ENCODE data around the gene RAET1E.
"Not testable (repeated sequence)": the region's sequence is repeated elsewhere in the genome, so short reads cannot be mapped to it uniquely, and the experiment has no call there.

RAET1E gene

GRCh38 chr6:149863698-149864577, 34.0 kb downstream of the RAET1E start, which contains the start of gene LRP11:
TSS of gene LRP11 (minus strand) at chr6:149864359. CDS start at chr6:149864020, 339 bp downstream.
- Histone ChIP-seq H3K4me3 (ENCODE audit: insufficient read depth, low read depth, low read length, poor library complexity, severe bottlenecking) (peak within 1 kb of the TSS; percentile 80), H3K4me1 (ENCODE audit: control insufficient read depth, insufficient read depth, low read length, poor library complexity, severe bottlenecking) (peaks cover 9% of the 10 kb centered on the region), H3K27me3 (replicated peaks; ENCODE audit: control insufficient read depth, insufficient read depth, low read length, poor library complexity, severe bottlenecking) (no peaks in the 10 kb centered on the region), H3K27ac (ENCODE audit: insufficient read depth, low read length, poor library complexity, severe bottlenecking) (peak within 1 kb of the TSS; percentile 54), H3K36me3 (ENCODE audit: control insufficient read depth, insufficient read depth, low read length) (no peaks in the 10 kb centered on the region), H3K9me3 (ENCODE audit: control insufficient read depth, low read length) (no peaks in the 10 kb centered on the region)
- peak; percentile 69 to 75 (median 75) for DNase-seq

GRCh38 chr6:149862922-149863697, 34.8 kb downstream of the RAET1E start:
- H3K27me3 ChIP-seq (replicated peaks; ENCODE audit: control insufficient read depth, insufficient read depth, low read length, poor library complexity, severe bottlenecking): no peaks in the 10 kb centered on the region
- DNase-seq: peak in 1 of 3 donors; percentile 22
- H3K36me3 ChIP-seq (ENCODE audit: control insufficient read depth, insufficient read depth, low read length): no peaks in the 10 kb centered on the region
- peaks cover 9% of the 10 kb centered on the region for H3K4me1 ChIP-seq (ENCODE audit: control insufficient read depth, insufficient read depth, low read length, poor library complexity, severe bottlenecking)
- H3K9me3 ChIP-seq (ENCODE audit: control insufficient read depth, low read length): no peaks in the 10 kb centered on the region
- peak overlapping the region; percentile 80 for H3K4me3 ChIP-seq (ENCODE audit: insufficient read depth, low read depth, low read length, poor library complexity, severe bottlenecking)
- H3K27ac ChIP-seq (ENCODE audit: insufficient read depth, low read length, poor library complexity, severe bottlenecking): peak overlapping the region; percentile 54

DNA sequence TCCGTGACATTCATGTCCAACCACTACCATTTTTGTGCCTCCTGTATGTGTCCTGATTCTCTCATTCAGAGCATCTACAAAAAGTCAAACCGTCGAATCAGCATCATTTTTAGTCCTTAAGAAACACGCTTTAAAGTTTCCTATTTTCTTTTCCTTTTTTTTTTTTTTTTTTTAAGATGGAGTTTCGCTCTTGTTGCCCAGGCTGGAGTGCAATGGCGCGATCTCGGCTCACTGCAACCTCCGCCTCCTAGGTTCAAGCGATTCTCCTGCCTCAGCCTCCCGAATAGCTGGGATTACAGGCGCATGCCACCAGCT, 35.5 kb downstream of the RAET1E start:
- H3K4me1 ChIP-seq (ENCODE audit: control insufficient read depth, insufficient read depth, low read length, poor library complexity, severe bottlenecking); H3K36me3 ChIP-seq (ENCODE audit: control insufficient read depth, insufficient read depth, low read length); H3K9me3 ChIP-seq (ENCODE audit: control insufficient read depth, low read length); DNase-seq; H3K4me3 ChIP-seq (ENCODE audit: insufficient read depth, low read depth, low read length, poor library complexity, severe bottlenecking); H3K27me3 ChIP-seq (replicated peaks; ENCODE audit: control insufficient read depth, insufficient read depth, low read length, poor library complexity, severe bottlenecking); H3K27ac ChIP-seq (ENCODE audit: insufficient read depth, low read length, poor library complexity, severe bottlenecking): not testable (repeated sequence)

DNA sequence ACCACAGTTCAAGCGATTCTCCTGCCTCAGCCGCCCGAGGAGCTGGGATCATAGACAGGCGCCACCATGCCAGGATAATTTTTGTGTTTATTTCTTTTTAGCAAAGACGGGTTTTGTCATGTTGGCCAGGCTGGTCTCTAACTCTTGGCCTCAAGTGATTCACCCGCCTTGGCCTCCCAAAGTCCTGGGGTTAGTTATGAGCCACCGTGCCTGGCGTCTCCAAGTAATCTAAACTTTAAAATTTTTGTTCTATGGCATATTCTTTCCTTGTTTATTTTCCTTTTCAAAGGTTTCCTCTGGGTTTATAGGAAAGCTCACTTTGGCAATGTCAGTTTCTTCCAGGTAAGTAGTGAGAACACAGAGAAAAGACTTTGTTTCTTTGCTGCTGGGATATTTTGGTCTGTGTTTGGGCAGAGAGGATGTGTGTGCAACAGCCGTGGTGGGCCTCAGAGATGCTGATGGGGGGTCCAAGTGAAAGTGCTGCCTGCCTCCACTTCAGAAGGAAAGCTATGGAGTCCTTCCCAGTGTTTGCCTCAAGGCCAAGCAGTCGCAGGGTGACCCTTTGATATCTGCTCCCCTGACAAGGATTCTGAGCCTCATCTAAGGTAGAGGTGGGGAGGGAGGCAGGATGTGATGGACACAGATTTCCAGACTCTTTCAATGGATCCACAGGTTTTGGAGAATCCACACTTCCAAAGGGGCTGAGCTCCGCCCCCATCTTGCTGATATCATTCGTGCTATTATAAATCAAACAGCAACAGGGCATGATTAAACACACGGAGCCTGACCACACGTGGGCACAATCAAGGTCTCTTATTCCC, 36.1 kb downstream of the RAET1E start:
- no peak overlapping the region for H3K4me3 ChIP-seq (ENCODE audit: insufficient read depth, low read depth, low read length, poor library complexity, severe bottlenecking)
- no peaks in the 10 kb centered on the region for H3K9me3 ChIP-seq (ENCODE audit: control insufficient read depth, low read length)
- no peaks in the 10 kb centered on the region for H3K36me3 ChIP-seq (ENCODE audit: control insufficient read depth, insufficient read depth, low read length)
- H3K4me1 ChIP-seq (ENCODE audit: control insufficient read depth, insufficient read depth, low read length, poor library complexity, severe bottlenecking): peaks cover 9% of the 10 kb centered on the region
- DNase-seq: no peak
- no peak overlapping the region for H3K27ac ChIP-seq (ENCODE audit: insufficient read depth, low read length, poor library complexity, severe bottlenecking)
- no peaks in the 10 kb centered on the region for H3K27me3 ChIP-seq (replicated peaks; ENCODE audit: control insufficient read depth, insufficient read depth, low read length, poor library complexity, severe bottlenecking)

DNA sequence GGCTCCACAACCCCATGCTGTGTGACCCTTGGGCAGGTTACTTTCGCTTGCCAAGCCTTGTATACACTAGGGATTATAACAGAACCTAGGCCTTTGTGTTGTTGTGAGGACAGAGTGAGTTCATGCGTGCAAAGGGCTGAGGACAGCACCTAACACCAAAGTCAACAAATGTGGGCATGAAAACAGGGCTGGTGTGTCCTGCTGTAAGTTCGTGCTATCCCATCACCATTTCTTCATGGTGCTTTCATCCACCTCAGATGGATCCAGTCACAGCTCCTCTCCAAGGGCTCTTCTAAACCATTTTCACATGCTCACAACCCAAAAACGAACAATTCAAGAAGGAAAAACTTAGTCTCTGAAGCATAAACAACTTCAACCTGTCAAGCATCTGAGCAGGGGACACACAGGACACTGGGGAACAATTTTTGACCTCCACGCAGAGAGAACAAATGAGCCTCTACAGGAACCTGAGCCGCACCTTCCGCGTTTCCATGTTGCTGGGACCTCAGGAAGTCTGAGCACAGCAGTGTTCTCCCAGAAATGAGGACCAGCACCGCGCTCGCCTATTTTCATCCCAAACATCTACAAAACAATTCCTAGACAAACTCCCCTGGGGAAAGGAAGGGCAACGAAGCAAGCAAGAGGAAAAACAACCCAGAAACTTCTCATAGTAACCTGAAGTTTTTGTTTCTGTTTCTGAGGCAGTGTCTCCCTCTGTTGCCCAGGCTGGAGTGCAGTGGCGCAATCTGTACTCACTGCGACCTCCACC, 36.9 kb downstream of the RAET1E start:
- no peaks in the 10 kb centered on the region for H3K36me3 ChIP-seq (ENCODE audit: control insufficient read depth, insufficient read depth, low read length)
- peaks cover 9% of the 10 kb centered on the region for H3K4me1 ChIP-seq (ENCODE audit: control insufficient read depth, insufficient read depth, low read length, poor library complexity, severe bottlenecking)
- H3K4me3 ChIP-seq (ENCODE audit: insufficient read depth, low read depth, low read length, poor library complexity, severe bottlenecking): no peak overlapping the region
- no peaks in the 10 kb centered on the region for H3K27me3 ChIP-seq (replicated peaks; ENCODE audit: control insufficient read depth, insufficient read depth, low read length, poor library complexity, severe bottlenecking)
- H3K27ac ChIP-seq (ENCODE audit: insufficient read depth, low read length, poor library complexity, severe bottlenecking): no peak overlapping the region
- DNase-seq: no peak
- no peaks in the 10 kb centered on the region for H3K9me3 ChIP-seq (ENCODE audit: control insufficient read depth, low read length)

- H3K27ac ChIP-seq (ENCODE audit: insufficient read depth, low read length, poor library complexity, severe bottlenecking): no peak overlapping the region
- no peaks in the 10 kb centered on the region for H3K36me3 ChIP-seq (ENCODE audit: control insufficient read depth, insufficient read depth, low read length)
- H3K27me3 ChIP-seq (replicated peaks; ENCODE audit: control insufficient read depth, insufficient read depth, low read length, poor library complexity, severe bottlenecking): no peaks in the 10 kb centered on the region
- H3K4me1 ChIP-seq (ENCODE audit: control insufficient read depth, insufficient read depth, low read length, poor library complexity, severe bottlenecking): peaks cover 9% of the 10 kb centered on the region
- no peaks in the 10 kb centered on the region for H3K9me3 ChIP-seq (ENCODE audit: control insufficient read depth, low read length)
- no peak for DNase-seq
- no peak overlapping the region for H3K4me3 ChIP-seq (ENCODE audit: insufficient read depth, low read depth, low read length, poor library complexity, severe bottlenecking)
Measured at GRCh38 chr6:149860513-149860833, 37.4 kb downstream of the RAET1E start.

- peaks cover 9% of the 10 kb centered on the region for H3K4me1 ChIP-seq (ENCODE audit: control insufficient read depth, insufficient read depth, low read length, poor library complexity, severe bottlenecking)
Measured at GRCh38 chr6:149859938-149860337, 38.0 kb downstream of the RAET1E start.

DNA sequence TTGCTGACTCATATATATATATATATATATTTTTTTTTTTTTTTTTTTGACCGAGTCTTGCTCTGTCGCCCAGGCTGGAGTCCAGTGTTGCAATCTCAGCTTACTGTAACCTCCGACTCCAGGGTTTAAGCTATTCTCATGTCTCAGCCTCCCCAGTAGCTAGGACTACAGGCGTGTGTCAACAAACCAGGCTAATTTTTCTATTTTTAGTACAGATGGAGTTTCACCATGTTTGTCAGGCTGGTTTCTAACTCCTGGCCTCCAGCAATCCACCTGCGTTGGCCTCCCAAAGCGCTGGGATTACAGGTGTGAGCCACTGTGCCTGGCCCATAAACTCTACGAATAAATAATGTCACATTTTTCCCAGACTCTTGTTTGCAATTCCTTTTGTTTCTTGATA, 38.5 kb downstream of the RAET1E start:
- H3K36me3 ChIP-seq (ENCODE audit: control insufficient read depth, insufficient read depth, low read length): no peaks in the 10 kb centered on the region
- no peaks in the 10 kb centered on the region for H3K9me3 ChIP-seq (ENCODE audit: control insufficient read depth, low read length)
- no peak for DNase-seq
- peaks cover 6% of the 10 kb centered on the region for H3K4me1 ChIP-seq (ENCODE audit: control insufficient read depth, insufficient read depth, low read length, poor library complexity, severe bottlenecking)
- H3K4me3 ChIP-seq (ENCODE audit: insufficient read depth, low read depth, low read length, poor library complexity, severe bottlenecking): no peak overlapping the region
- H3K27ac ChIP-seq (ENCODE audit: insufficient read depth, low read length, poor library complexity, severe bottlenecking): no peak overlapping the region
- H3K27me3 ChIP-seq (replicated peaks; ENCODE audit: control insufficient read depth, insufficient read depth, low read length, poor library complexity, severe bottlenecking): no peaks in the 10 kb centered on the region

More at GRCh38 chr6:149859938-149860337, 38.0 kb downstream of the RAET1E start:
- Histone ChIP-seq H3K27me3 (replicated peaks; ENCODE audit: control insufficient read depth, insufficient read depth, low read length, poor library complexity, severe bottlenecking) (no peaks in the 10 kb centered on the region), H3K9me3 (ENCODE audit: control insufficient read depth, low read length) (no peaks in the 10 kb centered on the region), H3K36me3 (ENCODE audit: control insufficient read depth, insufficient read depth, low read length) (no peaks in the 10 kb centered on the region), H3K27ac (ENCODE audit: insufficient read depth, low read length, poor library complexity, severe bottlenecking) (no peak overlapping the region), H3K4me3 (ENCODE audit: insufficient read depth, low read depth, low read length, poor library complexity, severe bottlenecking) (no peak overlapping the region)
- no peak for DNase-seq

GRCh38 chr6:149857541-149857940, 40.4 kb downstream of the RAET1E start:
- no peaks in the 10 kb centered on the region for H3K36me3 ChIP-seq (ENCODE audit: control insufficient read depth, insufficient read depth, low read length)
- H3K4me3 ChIP-seq (ENCODE audit: insufficient read depth, low read depth, low read length, poor library complexity, severe bottlenecking): no peak overlapping the region
- H3K27ac ChIP-seq (ENCODE audit: insufficient read depth, low read length, poor library complexity, severe bottlenecking): no peak overlapping the region
- no peak for DNase-seq
- H3K9me3 ChIP-seq (ENCODE audit: control insufficient read depth, low read length): no peaks in the 10 kb centered on the region
- no peaks in the 10 kb centered on the region for H3K27me3 ChIP-seq (replicated peaks; ENCODE audit: control insufficient read depth, insufficient read depth, low read length, poor library complexity, severe bottlenecking)
- no peaks in the 10 kb centered on the region for H3K4me1 ChIP-seq (ENCODE audit: control insufficient read depth, insufficient read depth, low read length, poor library complexity, severe bottlenecking)

Measured in effector memory CD4-positive, alpha-beta T cell (primary cell).